A673 (cell line): ENCODE measurements around the gene NUDT13. TPM values are rescaled to one million over a fixed set of nuclear protein-coding genes. Genes with fewer than 3 reads are reported as not detected.
A peak's percentile ranks its signal among the peaks of the same experiment; 100 is the strongest.

Source experiments
- BruUV-seq: library from RNA; stranded (reverse); fragments of 400-500 nt; replicated peaks from 2 replicates; lab custom pipeline; 2021; lab: Mats Ljungman, UMichigan
- CTCF ChIA-PET: fragments of 300-600 bp; sonication (Branson Sonifier 250); formaldehyde crosslinking; loops from one replicate; lab custom pipeline; 2022; ENCODE audit warnings: antibody characterized with exemption; lab: Charles Lee
- POLR2A ChIA-PET: fragments of 300-600 bp; sonication (Branson Sonifier 250); formaldehyde crosslinking; loops from one replicate; lab custom pipeline; 2022; ENCODE audit warnings: antibody characterized with exemption; ENCODE audit not compliant: low non-redundant PET; lab: Charles Lee
- DNase-seq: peaks from one replicate; pipeline ENCODE4 v3.0.0-alpha.2; 2015; ENCODE audit warnings: low spot score
- H3K27ac ChIP-seq: fragments of 200-600 bp; sonication (generic); 2 replicates; pipeline ENCODE4 v1.5.1; 2016; ENCODE audit warnings: mixed run types, low read depth, mild to moderate bottlenecking, mixed read lengths, antibody characterized with exemption, low read length; ENCODE audit not compliant: poor library complexity, severe bottlenecking
- H3K27me3 ChIP-seq: fragments of 200-600 bp; sonication (generic); replicated peaks from 2 replicates; pipeline ENCODE4 v1.6.1; 2017; ENCODE audit warnings: mixed run types, low read depth, mild to moderate bottlenecking, mixed read lengths, antibody characterized with exemption, low read length; ENCODE audit not compliant: insufficient read depth, poor library complexity
- H3K36me3 ChIP-seq: fragments of 200-600 bp; sonication (generic); 2 replicates; pipeline ENCODE4 v1.6.1; 2016; ENCODE audit warnings: mixed run types, mild to moderate bottlenecking, mixed read lengths, antibody characterized with exemption, low read length; ENCODE audit not compliant: insufficient read depth, poor library complexity, severe bottlenecking
- H3K4me1 ChIP-seq: fragments of 200-600 bp; sonication (generic); 2 replicates; pipeline ENCODE4 v1.6.1; 2017; ENCODE audit warnings: mixed run types, mild to moderate bottlenecking, mixed read lengths, antibody characterized with exemption, low read length; ENCODE audit not compliant: insufficient read depth, poor library complexity, severe bottlenecking
- H3K4me3 ChIP-seq: fragments of 200-600 bp; sonication (generic); 2 replicates; pipeline ENCODE4 v1.5.1; 2016; ENCODE audit warnings: low read depth, mixed run types, mild to moderate bottlenecking, mixed read lengths, low read length; ENCODE audit not compliant: poor library complexity, severe bottlenecking
- H3K9me3 ChIP-seq: fragments of 200-600 bp; sonication (generic); 2 replicates; pipeline ENCODE4 v1.6.1; 2016; ENCODE audit warnings: mixed run types, low read depth, mild to moderate bottlenecking, mixed read lengths, antibody characterized with exemption, low read length; ENCODE audit not compliant: poor library complexity, severe bottlenecking
- CTCF ChIP-seq: fragments of 300-800, 200-600 bp; sonication (generic); conservative IDR thresholded peaks from 2 replicates; pipeline ENCODE4 v1.5.1; 2017; ENCODE audit warnings: low read depth, mild to moderate bottlenecking, antibody characterized with exemption, low read length, moderate library complexity, mixed read lengths
- EZH2 ChIP-seq: fragments of 200-600 bp; sonication (generic); IDR thresholded peaks from 2 replicates; pipeline ENCODE4 v1.6.1; 2017; ENCODE audit warnings: borderline replicate concordance, low read depth, mild to moderate bottlenecking, mixed read lengths, antibody characterized with exemption, low read length; ENCODE audit not compliant: poor library complexity, severe bottlenecking
- intact Hi-C: fragments of 100-400 bp; cut with micrococcal nuclease; formaldehyde crosslinking; loops from one replicate; pipeline ENCODE4 v1.10.0; 2022; ENCODE audit not compliant: unreplicated experiment
- total RNA-seq: library from RNA; stranded (reverse); gene quantifications from 2 replicates; pipeline ENCODE4 v1.2.3, GENCODE V29; 2021

Gene NUDT13
- total RNA-seq, 1 experiment from 2014 or later = 2.0 TPM

GRCh38 chr10:73096041-73096448, 14.2 kb upstream of the NUDT13 start:
- Histone ChIP-seq H3K27ac (peak overlapping the region; percentile 95), H3K27me3 (no peaks in the 10 kb centered on the region), H3K9me3 (no peaks in the 10 kb centered on the region), H3K36me3 (no peaks in the 10 kb centered on the region), H3K4me1 (peaks cover 10% of the 10 kb centered on the region), H3K4me3 (peak overlapping the region; percentile 91)
- peak; percentile 86 for DNase-seq
- BruUV-seq = no TSS peak
- CTCF ChIA-PET = interaction anchor here (0.6 to 1.0 kb wide), 3 partner anchors 35 to 548 kb away, joined by 4 to 6 read pairs (median 5); no protein-coding TSS in a partner anchor
- POLR2A ChIA-PET = interaction anchor here (0.7 to 0.9 kb wide), 2 partner anchors 123 to 400 kb away, joined by 3 to 7 read pairs; no protein-coding TSS in a partner anchor
- TF ChIP-seq EZH2 = no peak
- intact Hi-C loops = no loop called here

DNA sequence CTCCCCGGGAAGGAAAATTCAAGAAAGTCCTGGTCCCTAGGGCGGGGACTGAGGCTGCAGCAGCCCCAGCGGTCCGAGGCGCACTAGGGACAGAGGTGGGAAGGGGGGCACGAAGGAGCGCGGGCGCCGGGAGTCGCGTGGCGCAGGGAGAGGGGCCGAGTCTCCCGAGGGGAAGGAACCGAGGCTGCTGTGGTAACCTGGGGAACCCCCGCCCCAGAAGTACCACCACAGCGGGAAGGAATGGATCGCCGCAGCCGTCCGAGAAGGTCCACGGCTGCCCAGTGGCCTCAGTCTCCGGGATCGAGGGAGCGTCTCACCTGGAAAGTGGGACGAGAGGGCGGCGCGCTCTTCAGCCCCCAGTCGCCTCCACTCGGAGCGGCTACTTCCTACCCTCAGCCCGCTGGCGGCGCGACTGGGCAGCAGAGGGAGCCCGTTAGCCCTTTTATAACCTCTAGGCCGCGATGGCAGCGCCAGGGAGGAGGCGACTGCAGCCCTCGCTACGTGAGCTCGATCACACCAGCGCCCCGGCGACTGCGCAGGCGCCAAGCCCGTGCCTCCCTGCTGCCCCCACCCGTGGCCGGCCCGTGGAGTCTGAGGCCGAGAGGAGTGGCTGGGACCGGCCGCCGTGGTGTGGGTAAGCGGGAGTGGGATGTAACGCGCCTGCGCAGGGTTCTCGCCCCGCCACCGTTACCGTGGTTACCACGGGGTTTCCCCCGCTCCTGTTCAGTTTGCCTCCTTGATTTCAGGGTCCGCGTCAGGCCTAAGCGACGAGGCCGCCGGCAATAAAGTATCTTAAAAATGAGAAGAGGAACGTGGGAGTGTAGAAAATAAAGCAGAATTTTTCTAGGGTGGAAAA, 13.6 kb upstream of the NUDT13 start, which contains the start of gene P4HA1:
Gene P4HA1 (minus strand): TSS at position 418 of the 856 bp plus-strand sequence. CDS start 21,983 bp downstream, outside the sequence.
- BruUV-seq = no TSS peak
- H3K36me3 ChIP-seq = no peaks in the 10 kb centered on the region
- no peaks in the 10 kb centered on the region for H3K27me3 ChIP-seq
- H3K27ac ChIP-seq = peak within 1 kb of the TSS; percentile 95
- POLR2A ChIA-PET = interaction anchor here (0.6 to 0.9 kb wide), 6 partner anchors 56 to 466 kb away, joined by 3 to 13 read pairs (median 8); no protein-coding TSS in a partner anchor
- intact Hi-C loops = no loop called here
- DNase-seq = peak; percentile 98
- H3K4me3 ChIP-seq = peak within 1 kb of the TSS; percentile 91
- no peaks in the 10 kb centered on the region for H3K9me3 ChIP-seq
- H3K4me1 ChIP-seq = peaks cover 10% of the 10 kb centered on the region
- TF ChIP-seq CTCF (peak; percentile 65), EZH2 (no peak)
- CTCF ChIA-PET = interaction anchor here (0.6 to 1.0 kb wide), 2 partner anchors 35 to 237 kb away, joined by 5 to 7 read pairs; no protein-coding TSS in a partner anchor

DNA sequence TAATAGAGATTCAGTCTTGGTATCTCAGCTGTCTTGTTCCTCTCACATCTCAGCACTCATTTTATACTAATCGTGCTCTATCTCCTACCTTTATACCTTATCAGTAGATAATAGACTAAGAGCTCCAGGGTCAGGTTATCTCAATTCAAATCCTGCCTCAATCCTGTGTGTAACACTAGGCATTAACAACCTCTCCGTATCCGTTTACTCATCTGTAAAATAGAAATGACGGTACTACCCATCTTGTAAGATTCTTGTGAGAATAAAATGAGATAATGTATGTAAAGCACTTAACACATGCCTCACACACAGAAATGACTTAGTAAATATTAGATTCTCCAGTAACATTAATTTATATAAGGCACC, 13.0 kb upstream of the NUDT13 start:
- no peak for DNase-seq
- no peak for TF ChIP-seq CTCF
- no peak for TF ChIP-seq EZH2
- Histone ChIP-seq H3K36me3 (no peaks in the 10 kb centered on the region), H3K4me3 (peak overlapping the region; percentile 91), H3K27me3 (no peaks in the 10 kb centered on the region), H3K9me3 (no peaks in the 10 kb centered on the region), H3K27ac (peak overlapping the region; percentile 95), H3K4me1 (peaks cover 10% of the 10 kb centered on the region)
- ChIA-PET POLR2A (interaction anchor here (0.6 kb wide), 2 partner anchors 56 to 101 kb away, joined by 3 to 8 read pairs; no protein-coding TSS in a partner anchor), CTCF (no interaction called here)
- no TSS peak for BruUV-seq
- intact Hi-C loops = no loop called here
